A172 (cell line): ENCODE data around the gene CTBP2. TPM values are rescaled to one million over a fixed set of nuclear protein-coding genes. Genes with fewer than 3 reads are reported as not detected.
"Not testable (repeated sequence)": the region's sequence is repeated elsewhere in the genome, so short reads cannot be mapped to it uniquely, and the experiment has no call there.

Source experiments
- DNase-seq: peaks from one replicate; pipeline ENCODE4 v3.0.0-alpha.2; 2015; ENCODE audit warnings: low spot score
- total RNA-seq: library from RNA; depleted of rRNA; stranded (reverse); fragments of >200 nt; shearing (Covaris generic); gene quantifications from 2 replicates; pipeline ENCODE4 v1.2.3, GENCODE V29; 2014

Gene CTBP2
- total RNA-seq, 1 experiment from 2014 or later = 35.5 TPM

DNA sequence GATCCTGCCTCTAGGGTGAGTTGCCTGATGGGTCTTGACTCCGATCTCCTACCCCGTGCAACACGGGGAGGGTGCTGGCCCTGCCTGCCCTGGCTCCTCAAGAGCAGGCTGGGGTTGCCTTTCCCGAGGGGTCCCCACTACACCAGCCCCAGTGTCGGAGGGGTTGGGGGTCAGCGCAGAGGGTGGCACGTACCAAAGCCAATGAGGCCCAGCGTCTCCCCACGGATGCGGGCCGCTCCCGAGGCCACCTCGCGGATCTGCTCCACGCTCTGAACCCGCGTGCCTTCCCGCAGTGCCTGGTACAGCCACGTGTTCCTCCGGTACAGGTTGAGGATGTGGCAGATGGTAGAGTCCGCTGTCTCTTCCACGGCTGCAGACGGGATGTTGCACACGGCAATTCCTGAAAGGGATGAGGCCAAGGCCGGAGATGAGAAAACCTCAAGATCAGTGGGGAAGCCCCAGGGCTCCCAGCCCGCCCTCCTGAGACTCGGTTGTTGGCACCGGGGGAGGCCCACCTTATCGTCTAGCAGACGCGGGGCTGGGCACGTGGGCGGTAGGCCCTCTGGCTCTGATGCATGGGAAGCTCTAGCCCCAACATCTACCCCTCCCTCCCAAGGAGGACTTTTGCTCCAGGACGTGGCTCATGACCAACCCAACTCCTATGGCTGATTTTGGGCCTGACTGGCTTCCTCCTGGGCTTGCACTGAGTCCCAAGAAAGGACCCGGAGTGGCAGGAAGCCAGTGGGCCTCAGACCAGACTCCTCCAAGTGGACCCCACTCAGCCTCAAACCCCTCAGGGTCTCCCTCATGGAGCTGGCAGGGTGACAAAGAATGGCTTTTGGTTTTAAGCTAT is 162.4 kb downstream of the CTBP2 start:
- DNase-seq = no peak

DNA sequence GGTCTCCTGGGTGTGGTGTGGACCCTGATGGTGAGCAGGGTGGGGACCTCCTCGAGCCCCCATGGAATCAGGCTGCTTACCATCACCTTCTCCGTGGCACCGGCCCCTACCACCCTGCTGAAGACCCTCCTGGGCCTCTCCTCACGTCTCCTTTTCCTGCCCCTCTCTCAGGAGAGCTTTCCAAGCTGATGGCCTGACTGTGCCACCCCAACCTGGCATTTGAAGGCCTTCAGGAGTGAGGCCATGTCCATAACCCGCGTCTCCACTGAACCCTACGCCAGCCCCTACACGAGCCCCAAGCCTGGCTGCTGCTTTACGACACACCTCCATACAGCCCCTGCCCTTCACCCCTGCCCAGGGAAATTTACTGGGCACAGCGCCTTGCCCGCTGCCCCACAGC is 163.1 kb downstream of the CTBP2 start:
- DNase-seq = no peak

- DNase-seq = no peak
These were observed 163.5 kb downstream of the CTBP2 start for GRCh38 chr10:124996854-124997215.

DNA sequence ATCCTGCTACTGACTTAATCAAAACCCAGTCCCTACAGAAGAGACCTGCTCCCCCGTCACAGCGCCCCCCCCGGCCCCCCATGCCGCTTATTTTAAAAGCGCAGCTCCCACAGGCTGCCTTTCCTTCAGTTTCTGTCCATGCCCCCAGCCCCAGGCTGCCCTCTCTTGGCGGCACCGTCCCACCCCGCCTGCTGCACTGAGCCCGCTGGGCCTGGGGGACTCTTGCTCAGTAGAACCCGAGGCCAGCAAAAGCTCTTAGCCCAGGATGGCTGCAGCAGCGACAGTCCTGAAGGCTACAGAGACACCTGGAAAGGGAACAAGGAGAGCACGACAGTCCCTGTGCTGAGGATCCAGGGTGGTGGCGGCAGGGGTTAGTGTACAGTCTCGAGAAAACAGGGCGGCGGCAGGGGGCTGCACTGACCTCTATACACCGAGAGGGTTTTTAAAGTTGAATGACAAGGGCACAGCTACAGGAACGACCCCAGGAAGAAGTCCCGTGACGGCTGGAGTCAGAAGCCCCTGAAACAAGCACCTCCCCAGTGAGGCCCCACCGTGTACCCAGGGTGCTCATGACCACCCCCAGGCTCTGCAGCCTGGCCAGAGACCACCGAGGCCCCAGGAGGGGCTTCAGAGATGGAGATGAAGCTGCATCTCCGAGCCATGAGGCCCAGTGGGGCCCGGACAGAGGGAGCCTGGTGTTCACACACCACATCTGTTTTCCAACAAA is 164.1 kb downstream of the CTBP2 start:
- no peak for DNase-seq

DNA sequence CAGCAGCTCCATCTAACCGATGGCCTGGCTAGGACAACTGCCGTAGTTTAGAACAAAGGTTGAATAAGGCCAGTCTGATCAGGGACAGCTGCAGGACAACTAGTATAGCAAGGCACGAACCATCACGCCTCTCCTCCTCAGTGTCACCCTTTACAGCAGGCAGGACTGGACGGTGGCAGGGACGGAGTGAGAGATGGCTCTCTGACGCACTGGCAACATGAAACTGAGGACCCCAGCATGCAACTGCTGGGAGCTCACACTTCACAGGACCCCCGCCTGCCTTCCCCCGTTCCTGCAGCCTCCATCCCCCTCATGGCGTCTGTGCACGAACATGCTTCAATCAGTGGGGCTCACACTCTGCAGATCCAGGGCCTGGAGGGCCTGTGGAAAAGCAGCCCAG is 164.8 kb downstream of the CTBP2 start:
- DNase-seq = no peak

GRCh38 chr10:124994573-124995473 is 165.5 kb downstream of the CTBP2 start:
- no peak for DNase-seq

DNA sequence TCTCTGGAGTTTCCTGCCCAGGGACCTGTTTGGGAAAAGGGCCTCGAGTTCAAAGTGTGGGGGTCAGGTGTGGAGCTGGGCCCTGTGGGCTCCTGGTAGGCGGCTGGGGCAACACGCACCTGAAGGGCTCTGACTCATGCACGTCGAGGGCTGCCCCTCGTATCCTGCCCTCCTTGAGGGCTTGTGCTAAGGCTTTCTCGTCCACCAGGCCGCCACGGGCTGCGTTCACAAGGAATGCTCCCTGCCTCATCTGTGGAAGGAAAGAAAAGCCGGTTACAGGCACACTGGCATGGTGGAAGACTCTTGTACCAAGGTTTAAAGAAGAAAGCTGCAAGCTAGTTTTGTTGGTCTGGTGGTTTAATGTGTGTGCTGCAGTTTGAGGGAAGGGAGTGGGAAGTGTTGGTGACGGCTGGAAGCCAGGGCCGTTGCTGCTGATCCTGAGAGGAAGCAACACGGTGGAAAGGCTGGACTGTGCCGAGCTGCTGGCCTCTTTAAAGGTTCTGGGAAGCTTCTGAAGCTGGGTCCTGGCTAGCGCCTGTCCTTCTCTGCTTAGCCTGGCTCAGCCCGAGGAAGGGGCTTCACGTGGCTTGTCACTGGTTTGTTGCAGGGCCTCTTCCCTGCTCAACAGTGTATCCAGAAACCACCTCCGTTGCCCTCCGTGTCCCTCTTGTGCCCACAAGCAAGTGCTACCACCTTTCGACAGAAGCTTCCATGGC is 166.5 kb downstream of the CTBP2 start:
- no peak for DNase-seq

- no peak for DNase-seq
These were observed 167.0 kb downstream of the CTBP2 start for GRCh38 chr10:124993345-124993708.

DNA sequence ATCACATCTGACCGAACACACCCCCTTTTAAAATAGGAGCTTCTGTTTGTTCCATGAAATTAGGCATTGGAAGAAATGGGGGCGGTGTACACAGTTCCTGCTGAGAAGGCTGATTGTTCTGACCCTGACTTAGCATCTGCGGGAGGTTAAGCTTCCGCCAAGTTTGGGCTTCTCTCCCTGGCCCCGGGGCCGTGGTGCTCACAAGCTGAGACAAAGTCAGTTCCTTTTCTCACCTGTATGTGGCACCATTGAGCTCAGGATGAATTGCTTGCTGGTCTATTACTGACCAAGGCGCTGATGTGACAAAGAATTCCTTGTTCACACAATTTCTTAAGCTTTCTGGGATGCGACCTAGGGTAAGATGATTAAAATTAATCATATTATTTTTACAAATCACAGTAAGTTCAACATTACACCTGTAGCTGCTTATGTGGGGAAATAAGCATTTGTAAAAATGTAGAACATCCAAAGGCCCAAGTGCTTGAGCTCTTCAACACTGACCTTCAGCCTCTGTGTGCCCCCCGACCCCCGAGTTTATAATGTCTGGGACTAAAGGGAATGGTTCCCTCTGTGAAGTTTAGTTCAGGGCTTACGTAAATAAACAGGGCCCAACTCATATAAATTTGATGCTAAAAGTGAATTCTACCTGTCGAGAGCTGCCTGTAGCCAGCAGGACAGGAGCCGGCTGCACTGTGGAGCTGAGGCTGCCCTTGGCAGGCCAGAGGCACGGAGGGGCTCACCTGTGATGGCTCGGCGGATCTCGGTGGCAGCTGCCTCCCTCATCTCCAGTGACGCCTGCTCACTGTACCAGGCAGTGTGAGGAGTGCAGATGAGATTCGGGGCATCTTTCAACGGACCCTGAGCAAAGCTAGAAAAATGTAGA is 167.7 kb downstream of the CTBP2 start:
- DNase-seq = peak; percentile 21

DNA sequence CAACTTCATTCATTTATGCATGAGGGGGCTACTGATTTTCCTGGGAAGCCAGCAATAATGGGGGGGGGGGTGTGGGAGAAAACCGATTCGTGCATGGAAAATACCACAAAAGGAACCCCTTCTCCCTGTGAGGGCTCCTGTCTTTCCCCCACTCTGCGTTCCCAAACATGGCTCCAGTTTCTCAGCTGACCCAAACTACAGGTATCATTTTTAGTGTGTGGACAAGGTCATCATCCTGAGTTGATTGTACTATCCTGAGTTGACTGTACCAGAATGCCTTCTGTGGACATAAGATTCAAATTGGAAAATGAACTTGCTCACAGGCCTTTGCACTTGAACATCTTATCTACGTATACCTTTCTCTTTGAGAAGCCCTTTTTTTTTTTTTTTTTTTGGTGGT is 168.5 kb downstream of the CTBP2 start:
- DNase-seq = no peak

DNA sequence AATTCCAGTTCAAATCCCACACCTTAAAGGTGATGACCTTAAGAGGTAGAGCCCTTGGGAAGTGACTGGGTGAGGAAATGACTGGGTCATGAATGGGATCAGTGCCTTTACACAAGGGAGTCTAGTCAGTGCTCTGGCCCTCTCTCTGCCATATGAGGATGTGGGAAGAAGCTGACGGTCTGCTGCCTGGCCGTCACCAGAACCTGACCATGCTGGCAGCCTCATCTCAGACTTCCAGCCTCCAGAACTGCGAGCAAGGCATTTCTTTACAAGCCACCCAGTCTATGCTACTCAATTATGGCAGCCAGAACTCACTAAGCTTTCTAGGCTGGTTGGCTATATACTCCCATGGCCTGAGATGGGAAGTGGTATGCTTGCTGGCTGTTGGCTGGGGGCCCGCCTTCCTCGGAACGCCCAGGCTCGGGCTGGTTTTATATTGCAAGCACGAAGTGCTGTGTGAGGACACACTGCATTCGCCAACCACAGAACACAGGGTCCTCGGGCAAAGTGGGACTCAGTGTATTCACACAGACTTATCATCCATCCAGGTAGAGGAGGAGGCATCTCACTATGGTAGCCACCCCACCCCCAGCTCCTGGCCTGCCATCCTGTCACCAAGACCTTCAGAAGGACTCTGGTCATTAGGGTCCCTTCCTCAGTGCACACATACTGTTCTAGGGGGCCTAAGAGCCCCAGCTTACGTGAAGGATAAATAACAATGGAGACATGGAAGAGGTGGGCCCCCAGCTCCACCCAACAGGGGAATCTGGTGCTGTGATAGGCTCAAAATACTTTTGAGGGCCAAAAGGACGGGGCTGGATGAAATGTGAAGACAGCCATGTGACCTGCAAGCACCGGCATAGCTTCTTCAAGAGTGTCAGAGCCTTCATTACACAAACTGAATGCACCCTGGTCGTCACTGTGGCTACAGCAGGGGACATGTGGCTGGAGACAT is 169.4 kb downstream of the CTBP2 start:
- DNase-seq = no peak

DNA sequence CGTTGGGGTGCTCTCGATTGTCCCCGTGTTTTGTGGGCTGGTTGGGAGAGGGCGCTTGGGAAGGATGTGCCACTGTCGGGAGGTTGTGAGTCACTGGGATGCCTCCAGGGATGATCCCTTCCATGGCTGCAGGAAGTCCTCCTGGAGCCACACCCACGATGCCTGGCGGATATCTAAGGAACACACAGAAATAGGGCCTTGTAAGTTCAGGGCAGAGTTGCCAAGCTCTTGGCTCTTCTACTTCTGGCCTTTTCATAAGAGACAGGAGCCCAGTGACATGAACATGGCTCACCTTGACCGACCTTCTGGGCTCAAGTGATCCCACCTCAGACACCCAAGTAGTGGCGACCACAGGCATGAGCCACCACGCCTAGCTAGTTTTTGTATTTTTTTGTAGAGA is 170.8 kb downstream of the CTBP2 start:
- DNase-seq = peak; percentile 37

- DNase-seq = not testable (repeated sequence)
These were observed 171.6 kb downstream of the CTBP2 start for GRCh38 chr10:124988753-124989152.

DNA sequence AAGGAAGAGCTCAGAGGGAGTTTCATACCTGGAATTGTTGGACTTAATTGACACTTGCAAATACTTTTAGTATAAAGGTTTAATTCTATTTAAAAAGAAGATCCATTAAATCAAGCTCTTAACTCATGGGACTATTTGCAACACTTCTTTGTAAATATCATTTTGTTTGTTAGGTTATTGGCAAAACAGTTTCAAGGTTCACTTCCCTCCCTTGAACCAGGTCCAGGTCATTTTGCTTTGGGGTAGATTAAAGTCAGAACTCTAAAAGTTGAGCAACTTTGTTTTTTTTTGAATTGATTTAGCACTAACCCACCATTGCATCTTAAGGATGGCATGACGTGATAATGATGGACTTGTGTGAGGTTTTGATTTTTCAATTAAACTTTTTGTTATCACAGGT is 172.6 kb downstream of the CTBP2 start:
- no peak for DNase-seq

DNA sequence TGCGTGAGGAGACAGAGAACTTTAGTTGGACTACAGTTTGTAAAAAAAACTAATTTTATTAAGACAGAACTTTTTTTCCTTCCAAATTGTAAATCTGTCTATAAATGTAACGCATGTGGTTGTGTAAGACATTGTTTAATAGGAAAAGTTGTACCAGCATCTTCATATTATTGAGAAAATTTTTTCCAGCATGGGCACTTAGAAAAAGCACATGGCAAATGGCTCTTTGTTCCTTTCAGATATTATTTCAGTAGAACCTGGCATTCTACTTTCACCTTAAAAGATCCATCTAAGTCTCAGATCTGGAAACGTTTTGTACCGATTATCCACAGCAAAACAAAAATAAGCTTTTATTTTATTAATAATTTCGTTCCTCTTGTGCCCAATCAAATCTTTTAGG is 175.2 kb downstream of the CTBP2 start:
- no peak for DNase-seq

DNA sequence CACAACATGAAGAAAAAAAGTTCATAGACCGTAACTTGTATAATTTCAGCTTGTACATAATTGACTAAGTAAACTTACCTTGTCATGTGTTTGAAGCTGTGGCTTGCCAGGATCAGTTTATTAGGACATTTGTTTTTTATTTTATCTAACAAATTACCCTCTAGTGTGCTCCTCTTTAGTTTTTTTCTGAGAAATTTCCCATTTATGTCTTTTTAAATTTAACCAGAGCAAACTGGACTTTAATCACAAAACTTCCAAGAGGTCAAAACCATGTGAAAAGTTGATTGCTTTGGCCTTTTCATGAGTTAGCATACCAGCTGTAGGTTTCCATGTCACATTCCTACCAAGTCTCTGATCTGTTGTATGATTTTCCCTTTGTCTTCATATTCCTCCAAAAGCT is 176.0 kb downstream of the CTBP2 start:
- no peak for DNase-seq

- no peak for DNase-seq
These were observed 177.0 kb downstream of the CTBP2 start for GRCh38 chr10:124983321-124983720.

- no peak for DNase-seq
These were observed 182.0 kb downstream of the CTBP2 start for GRCh38 chr10:124978376-124978725.

DNA sequence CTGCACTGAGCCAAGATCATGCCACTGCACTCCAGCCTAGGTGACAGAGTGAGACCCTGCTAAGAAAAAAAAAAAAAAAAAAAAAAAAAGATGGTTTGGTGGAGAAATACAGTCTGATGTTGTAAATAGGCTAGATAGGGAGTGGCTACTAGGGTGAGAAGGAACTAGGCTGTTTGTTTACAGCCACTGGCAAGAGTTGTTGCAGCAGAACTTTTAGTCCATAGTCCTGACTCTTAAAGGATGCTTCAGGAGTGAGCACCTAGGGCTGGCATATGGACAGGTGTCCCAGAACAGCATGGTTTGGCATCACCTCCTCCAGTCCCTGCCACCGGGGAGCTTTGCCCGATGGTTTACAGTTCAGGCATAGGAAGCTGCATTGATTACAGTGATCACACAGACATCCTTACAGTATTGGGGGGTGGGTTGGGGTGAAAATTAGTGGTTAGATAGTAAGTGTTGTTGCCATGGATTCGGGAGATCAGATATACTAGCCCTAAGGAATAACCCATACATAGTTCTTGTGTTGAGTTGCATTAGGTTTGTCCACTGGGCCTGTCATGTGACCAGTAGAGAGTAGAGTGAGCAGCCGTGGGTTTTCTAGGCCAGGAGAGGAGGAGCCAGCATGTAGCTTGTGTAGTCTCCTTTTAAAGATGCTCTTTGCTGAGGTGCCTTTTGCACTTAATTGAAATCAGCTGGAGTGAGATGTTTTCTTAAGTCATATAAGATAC is 182.6 kb downstream of the CTBP2 start:
- no peak for DNase-seq
